ENCODE data around the gene ANTXR2.

DNA sequence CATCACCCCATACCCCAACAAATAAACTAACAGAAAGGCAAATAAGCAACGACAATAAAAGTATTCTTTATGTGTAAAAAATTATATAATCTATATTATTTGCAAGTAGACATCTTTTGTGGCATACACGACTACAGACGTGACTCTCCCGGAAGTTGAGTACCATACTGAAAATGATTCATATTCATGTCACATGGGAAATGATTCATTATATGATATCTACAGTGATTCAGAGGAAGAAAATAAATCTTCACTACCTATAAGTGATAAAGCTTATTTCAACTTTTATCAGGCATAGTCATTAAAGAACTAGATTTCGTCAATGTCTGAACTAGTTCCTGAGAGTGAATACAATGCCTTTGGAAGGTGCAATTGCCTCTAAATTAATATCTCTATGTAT lies 4.6 kb upstream of the ANTXR2 start:
- TF ChIP-seq, protein P1, sequence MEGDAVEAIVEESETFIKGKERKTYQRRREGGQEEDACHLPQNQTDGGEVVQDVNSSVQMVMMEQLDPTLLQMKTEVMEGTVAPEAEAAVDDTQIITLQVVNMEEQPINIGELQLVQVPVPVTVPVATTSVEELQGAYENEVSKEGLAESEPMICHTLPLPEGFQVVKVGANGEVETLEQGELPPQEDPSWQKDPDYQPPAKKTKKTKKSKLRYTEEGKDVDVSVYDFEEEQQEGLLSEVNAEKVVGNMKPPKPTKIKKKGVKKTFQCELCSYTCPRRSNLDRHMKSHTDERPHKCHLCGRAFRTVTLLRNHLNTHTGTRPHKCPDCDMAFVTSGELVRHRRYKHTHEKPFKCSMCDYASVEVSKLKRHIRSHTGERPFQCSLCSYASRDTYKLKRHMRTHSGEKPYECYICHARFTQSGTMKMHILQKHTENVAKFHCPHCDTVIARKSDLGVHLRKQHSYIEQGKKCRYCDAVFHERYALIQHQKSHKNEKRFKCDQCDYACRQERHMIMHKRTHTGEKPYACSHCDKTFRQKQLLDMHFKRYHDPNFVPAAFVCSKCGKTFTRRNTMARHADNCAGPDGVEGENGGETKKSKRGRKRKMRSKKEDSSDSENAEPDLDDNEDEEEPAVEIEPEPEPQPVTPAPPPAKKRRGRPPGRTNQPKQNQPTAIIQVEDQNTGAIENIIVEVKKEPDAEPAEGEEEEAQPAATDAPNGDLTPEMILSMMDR (IDR thresholded peaks at IDR 0.05; ENCODE audit: insufficient read depth, low read length), result no peak
- TF ChIP-seq POLR2AphosphoS5 (IDR thresholded peaks at IDR 0.05; ENCODE audit: low read depth), result no peak
- TF ChIP-seq, protein P2, sequence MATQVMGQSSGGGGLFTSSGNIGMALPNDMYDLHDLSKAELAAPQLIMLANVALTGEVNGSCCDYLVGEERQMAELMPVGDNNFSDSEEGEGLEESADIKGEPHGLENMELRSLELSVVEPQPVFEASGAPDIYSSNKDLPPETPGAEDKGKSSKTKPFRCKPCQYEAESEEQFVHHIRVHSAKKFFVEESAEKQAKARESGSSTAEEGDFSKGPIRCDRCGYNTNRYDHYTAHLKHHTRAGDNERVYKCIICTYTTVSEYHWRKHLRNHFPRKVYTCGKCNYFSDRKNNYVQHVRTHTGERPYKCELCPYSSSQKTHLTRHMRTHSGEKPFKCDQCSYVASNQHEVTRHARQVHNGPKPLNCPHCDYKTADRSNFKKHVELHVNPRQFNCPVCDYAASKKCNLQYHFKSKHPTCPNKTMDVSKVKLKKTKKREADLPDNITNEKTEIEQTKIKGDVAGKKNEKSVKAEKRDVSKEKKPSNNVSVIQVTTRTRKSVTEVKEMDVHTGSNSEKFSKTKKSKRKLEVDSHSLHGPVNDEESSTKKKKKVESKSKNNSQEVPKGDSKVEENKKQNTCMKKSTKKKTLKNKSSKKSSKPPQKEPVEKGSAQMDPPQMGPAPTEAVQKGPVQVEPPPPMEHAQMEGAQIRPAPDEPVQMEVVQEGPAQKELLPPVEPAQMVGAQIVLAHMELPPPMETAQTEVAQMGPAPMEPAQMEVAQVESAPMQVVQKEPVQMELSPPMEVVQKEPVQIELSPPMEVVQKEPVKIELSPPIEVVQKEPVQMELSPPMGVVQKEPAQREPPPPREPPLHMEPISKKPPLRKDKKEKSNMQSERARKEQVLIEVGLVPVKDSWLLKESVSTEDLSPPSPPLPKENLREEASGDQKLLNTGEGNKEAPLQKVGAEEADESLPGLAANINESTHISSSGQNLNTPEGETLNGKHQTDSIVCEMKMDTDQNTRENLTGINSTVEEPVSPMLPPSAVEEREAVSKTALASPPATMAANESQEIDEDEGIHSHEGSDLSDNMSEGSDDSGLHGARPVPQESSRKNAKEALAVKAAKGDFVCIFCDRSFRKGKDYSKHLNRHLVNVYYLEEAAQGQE (IDR thresholded peaks at IDR 0.05; ENCODE audit: insufficient replicate concordance, low read depth), result no peak
